K562 (cell line): ENCODE data around the gene ZNF705A. TPM values are rescaled to one million over a fixed set of nuclear protein-coding genes. Genes with fewer than 3 reads are reported as not detected.
A peak's percentile ranks its signal among the peaks of the same experiment; 100 is the strongest.

Experiments
- ARID1B ChIP-seq: fragments of 450-650 bp; IDR thresholded peaks from 2 replicates; pipeline ENCODE4 v1.6.1; 2016; ENCODE audit warnings: antibody characterized with exemption, mild to moderate bottlenecking, inconsistent platforms
- ARID3A ChIP-seq: IDR thresholded peaks from 2 replicates; pipeline ENCODE4 v1.6.1; 2012; ENCODE audit warnings: low read depth, low read length, improper control_type of control experiment, borderline replicate concordance
- ASH1L ChIP-seq: fragments of 450-650 bp; IDR thresholded peaks from 2 replicates; pipeline ENCODE4 v1.6.1; 2018; ENCODE audit warnings: borderline replicate concordance, mild to moderate bottlenecking, low read depth; ENCODE audit not compliant: partially characterized antibody
- BACH1 ChIP-seq: fragments of 200-800 bp; sonication (Bioruptor generic); IDR thresholded peaks from 2 replicates; pipeline ENCODE4 v1.6.1; 2016; ENCODE audit warnings: missing genetic modification characterization, missing compliant biosample characterization
- DMBX1 ChIP-seq: fragments of 250-450 bp; sonication (Bioruptor Pico); IDR thresholded peaks from 2 replicates; pipeline ENCODE4 v1.8.0; 2022; ENCODE audit warnings: inconsistent platforms, mild to moderate bottlenecking, moderate library complexity, borderline replicate concordance
- ERF ChIP-seq: fragments of 450-650 bp; formaldehyde crosslinking; IDR thresholded peaks from 2 replicates; pipeline ENCODE4 v1.4.0; 2020; ENCODE audit warnings: mild to moderate bottlenecking, mixed read lengths
- MAZ ChIP-seq, 2 experiments: fragments of 450-650 bp in 1 of 2; sonication (generic) in 1 of 2; formaldehyde crosslinking; IDR thresholded peaks in 1 of 2; conservative IDR thresholded peaks in 1 of 2; 2 replicates each; pipeline versions ENCODE4 v1.4.0 to v1.5.0; 2020; ENCODE audit warnings: mild to moderate bottlenecking in 1 of 2, missing genetic modification reagents in 1 of 2
- MCM2 ChIP-seq: fragments of 450-650 bp; IDR thresholded peaks from 2 replicates; pipeline ENCODE4 v1.6.1; 2017; ENCODE audit warnings: low read depth, mild to moderate bottlenecking
- MEF2A ChIP-seq: IDR thresholded peaks from 2 replicates; pipeline ENCODE4 v1.6.1; 2011; ENCODE audit warnings: low read depth, mild to moderate bottlenecking, low read length, moderate library complexity; ENCODE audit not compliant: control insufficient read depth
- MXD1 ChIP-seq: fragments of 250-450 bp; sonication (Bioruptor Pico); IDR thresholded peaks from 2 replicates; pipeline ENCODE4 v1.8.0; 2021; ENCODE audit warnings: borderline replicate concordance, mild to moderate bottlenecking, moderate library complexity; ENCODE audit not compliant: poor library complexity, severe bottlenecking
- NKRF ChIP-seq: fragments of 450-650 bp; IDR thresholded peaks from 2 replicates; pipeline ENCODE4 v1.6.1; 2016; ENCODE audit warnings: borderline replicate concordance
- SNAPC5 ChIP-seq: fragments of 250-450 bp; sonication (Bioruptor Pico); IDR thresholded peaks from 2 replicates; pipeline ENCODE4 v1.8.0; 2021; ENCODE audit warnings: moderate library complexity, mild to moderate bottlenecking, inconsistent platforms
- SPI1 ChIP-seq: IDR thresholded peaks from 2 replicates; pipeline ENCODE4 v1.6.1; 2011; ENCODE audit warnings: low read depth, low read length, control low read depth, borderline replicate concordance
- SREBF1 ChIP-seq: fragments of 150-350 bp; IDR thresholded peaks from 2 replicates; pipeline ENCODE4 v1.6.1; 2014; ENCODE audit warnings: antibody characterized with exemption, low read depth, low read length, borderline replicate concordance
- TCF7 ChIP-seq: sonication (generic); IDR thresholded peaks from 2 replicates; pipeline ENCODE4 v1.6.1; 2016; ENCODE audit warnings: antibody characterized with exemption, borderline replicate concordance
- ZC3H11A ChIP-seq: IDR thresholded peaks from 2 replicates; pipeline ENCODE4 v1.6.1; 2012; ENCODE audit warnings: low read depth, low read length, improper control_type of control experiment
- ZFP36 ChIP-seq: fragments of 150-350 bp; IDR thresholded peaks from 2 replicates; pipeline ENCODE4 v1.6.1; 2018; ENCODE audit warnings: low read length, low read depth; ENCODE audit not compliant: partially characterized antibody
- ZKSCAN3 ChIP-seq: fragments of 250-450 bp; sonication (Bioruptor Pico); IDR thresholded peaks from 2 replicates; pipeline ENCODE4 v1.4.0; 2020
- ZNF133 ChIP-seq: fragments of 250-450 bp; sonication (Bioruptor Pico); IDR thresholded peaks from 2 replicates; pipeline ENCODE4 v1.4.0; 2020; ENCODE audit warnings: mild to moderate bottlenecking
- ZNF175 ChIP-seq: fragments of 200-800 bp; sonication (Bioruptor generic); IDR thresholded peaks from 2 replicates; pipeline ENCODE4 v1.6.1; 2016; ENCODE audit warnings: low read depth, mild to moderate bottlenecking, missing genetic modification characterization, missing compliant biosample characterization
- ZNF324 ChIP-seq: fragments of 250-450 bp; sonication (Bioruptor Pico); IDR thresholded peaks from 2 replicates; pipeline ENCODE4 v1.4.0; 2020; ENCODE audit warnings: mild to moderate bottlenecking
- ZNF431 ChIP-seq: sonication (generic); formaldehyde crosslinking; IDR thresholded peaks from 2 replicates; pipeline ENCODE4 v1.8.0; 2022; ENCODE audit warnings: mild to moderate bottlenecking, missing genetic modification reagents
- polyA plus RNA-seq, 8 experiments: library from polyadenylated mRNA; depleted of rRNA in 4 of 8; stranded (reverse) in 5 of 8; unstranded in 3 of 8; fragments of >200 nt; fragmentation: Nextera tagmentation in 2 of 8; fragmentation: Illumina TruSeq in 1 of 8; extraction: Ambion mirVana in 2 of 8; extraction: Trizol in 1 of 8; gene quantifications; 2 replicates each; pipeline versions ENCODE4 v1.2.1 to v1.2.3, GENCODE V29; 2011 to 2014; ENCODE audit warnings: inconsistent platforms in 1 of 8, missing spikeins in 1 of 8
- total RNA-seq, 7 experiments: library from RNA; depleted of rRNA in 6 of 7; stranded (reverse); fragments of >200 nt in 6 of 7; fragmentation: Illumina TruSeq in 2 of 7; extraction: Trizol in 2 of 7; gene quantifications; 2 replicates each; pipeline versions ENCODE4 v1.2.1 to v1.2.3, GENCODE V29; 2011 to 2021; ENCODE audit warnings: low replicate concordance in 1 of 7

Gene ZNF705A
- total and polyA plus RNA-seq, 9 of the 15 experiments (the other 6 are each of a cell fraction or from before 2014, with no cell fraction given), result not detected

- TF ChIP-seq MCM2, result no peak
- no peak for TF ChIP-seq ARID3A
- no peak for TF ChIP-seq MEF2A
- no peak for TF ChIP-seq MXD1 (CRISPR knock-in tag)
- no peak for TF ChIP-seq BACH1 (tag)
- no peak for TF ChIP-seq ZFP36
- no peak for TF ChIP-seq ASH1L
- TF ChIP-seq ARID1B, result no peak
- no peak for TF ChIP-seq NKRF
- TF ChIP-seq ERF (CRISPR knock-in tag), result no peak
- TF ChIP-seq SNAPC5, result no peak
- 0 out of 2 replicates have a peak, but pooled peaks have one; percentile 6 for TF ChIP-seq ZKSCAN3 (CRISPR knock-in tag)
- TF ChIP-seq TCF7, result no peak
- no peak for TF ChIP-seq SREBF1
- no peak for TF ChIP-seq ZNF133 (CRISPR knock-in tag)
- peak; percentile 91 for TF ChIP-seq ZNF175 (CRISPR knock-in tag)
- TF ChIP-seq SPI1, result no peak
- no peak for TF ChIP-seq ZNF324
- TF ChIP-seq ZC3H11A, result no peak
- TF ChIP-seq MAZ (CRISPR knock-in tag; conservative IDR thresholded peaks at IDR 0.05 in 1 of 2, IDR thresholded peaks at IDR 0.05 in 1 of 2), result no peak
- no peak for TF ChIP-seq ZNF431 (CRISPR knock-in tag)
- peak; percentile 20; the same call in 1 of the 2 replicates for TF ChIP-seq DMBX1
These were observed 826 bp downstream of the ZNF705A start (continued) for GRCh38 chr12:8157484-8158198.
